RWPE2 (cell line): Measurements from ENCODE around the gene AGPAT2.

ENCODE experiments used
- ATAC-seq: fragments of 200-7000 bp; cut with Tn5 transposase; 3 replicates; pipeline ENCODE4 v1.9.1; 2021; ENCODE audit warnings: low read depth
- DNase-seq: peaks from one replicate; pipeline ENCODE4 v3.0.0-alpha.2; 2020; ENCODE audit warnings: low spot score
- H3K27ac ChIP-seq: fragments of 450-650 bp; 2 replicates; pipeline ENCODE4 v1.5.1; 2017; ENCODE audit warnings: mild to moderate bottlenecking; ENCODE audit not compliant: poor library complexity, severe bottlenecking
- H3K27me3 ChIP-seq: fragments of 250-450 bp; sonication (Bioruptor Pico); 2 replicates; pipeline ENCODE4 v1.5.1; 2021; ENCODE audit warnings: mild to moderate bottlenecking, moderate library complexity; ENCODE audit not compliant: insufficient read depth, poor library complexity, severe bottlenecking
- H3K36me3 ChIP-seq: fragments of 250-450 bp; sonication (Bioruptor Pico); 2 replicates; pipeline ENCODE4 v1.5.1; 2020; ENCODE audit warnings: low read depth, mild to moderate bottlenecking, moderate library complexity
- H3K4me1 ChIP-seq: fragments of 250-450 bp; sonication (Bioruptor Pico); 2 replicates; pipeline ENCODE4 v1.5.1; 2021; ENCODE audit warnings: mild to moderate bottlenecking, moderate library complexity; ENCODE audit not compliant: insufficient read depth, poor library complexity, severe bottlenecking
- H3K4me3 ChIP-seq: fragments of 250-450 bp; sonication (Bioruptor Pico); 2 replicates; pipeline ENCODE4 v1.5.1; 2021; ENCODE audit warnings: mild to moderate bottlenecking, moderate library complexity; ENCODE audit not compliant: severe bottlenecking
- H3K9me3 ChIP-seq: fragments of 250-450 bp; sonication (Bioruptor Pico); 2 replicates; pipeline ENCODE4 v1.5.1; 2021; ENCODE audit warnings: mild to moderate bottlenecking, moderate library complexity; ENCODE audit not compliant: severe bottlenecking
- TF ChIP-seq, protein P1 (sequence below): fragments of 450-650 bp; IDR thresholded peaks from one replicate; pipeline ENCODE4 v1.5.1; 2017; ENCODE audit warnings: mild to moderate bottlenecking, moderate library complexity; ENCODE audit not compliant: poor library complexity, severe bottlenecking

The AGPAT2 gene

DNA sequence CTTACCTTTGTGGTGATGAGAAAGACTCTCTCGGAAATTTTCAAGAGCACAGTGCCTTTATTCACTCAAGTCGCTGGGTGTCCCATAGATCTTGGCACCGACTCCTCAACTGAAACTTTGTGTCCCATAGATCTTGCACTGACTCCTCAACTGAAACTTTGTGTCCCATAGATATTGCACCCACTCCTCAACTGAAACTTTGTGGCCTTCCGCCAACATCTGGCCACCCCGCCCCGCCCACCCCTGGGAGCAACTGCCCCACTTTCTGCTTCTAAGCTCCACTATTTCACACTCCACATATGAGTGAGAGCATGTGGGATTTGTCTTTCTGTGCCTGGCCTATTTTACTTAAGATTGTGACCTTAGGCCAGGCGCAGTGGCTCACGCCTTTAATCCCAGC, 37.2 kb downstream of the AGPAT2 start:
- Histone ChIP-seq H3K27me3 (no peaks in the 10 kb centered on the region), H3K4me3 (no peak overlapping the region), H3K36me3 (no peaks in the 10 kb centered on the region), H3K4me1 (no peaks in the 10 kb centered on the region), H3K9me3 (no peaks in the 10 kb centered on the region), H3K27ac (no peak overlapping the region)
- TF ChIP-seq, protein P1, sequence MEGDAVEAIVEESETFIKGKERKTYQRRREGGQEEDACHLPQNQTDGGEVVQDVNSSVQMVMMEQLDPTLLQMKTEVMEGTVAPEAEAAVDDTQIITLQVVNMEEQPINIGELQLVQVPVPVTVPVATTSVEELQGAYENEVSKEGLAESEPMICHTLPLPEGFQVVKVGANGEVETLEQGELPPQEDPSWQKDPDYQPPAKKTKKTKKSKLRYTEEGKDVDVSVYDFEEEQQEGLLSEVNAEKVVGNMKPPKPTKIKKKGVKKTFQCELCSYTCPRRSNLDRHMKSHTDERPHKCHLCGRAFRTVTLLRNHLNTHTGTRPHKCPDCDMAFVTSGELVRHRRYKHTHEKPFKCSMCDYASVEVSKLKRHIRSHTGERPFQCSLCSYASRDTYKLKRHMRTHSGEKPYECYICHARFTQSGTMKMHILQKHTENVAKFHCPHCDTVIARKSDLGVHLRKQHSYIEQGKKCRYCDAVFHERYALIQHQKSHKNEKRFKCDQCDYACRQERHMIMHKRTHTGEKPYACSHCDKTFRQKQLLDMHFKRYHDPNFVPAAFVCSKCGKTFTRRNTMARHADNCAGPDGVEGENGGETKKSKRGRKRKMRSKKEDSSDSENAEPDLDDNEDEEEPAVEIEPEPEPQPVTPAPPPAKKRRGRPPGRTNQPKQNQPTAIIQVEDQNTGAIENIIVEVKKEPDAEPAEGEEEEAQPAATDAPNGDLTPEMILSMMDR = no peak
- DNase-seq = no peak
- no peak for ATAC-seq

DNA sequence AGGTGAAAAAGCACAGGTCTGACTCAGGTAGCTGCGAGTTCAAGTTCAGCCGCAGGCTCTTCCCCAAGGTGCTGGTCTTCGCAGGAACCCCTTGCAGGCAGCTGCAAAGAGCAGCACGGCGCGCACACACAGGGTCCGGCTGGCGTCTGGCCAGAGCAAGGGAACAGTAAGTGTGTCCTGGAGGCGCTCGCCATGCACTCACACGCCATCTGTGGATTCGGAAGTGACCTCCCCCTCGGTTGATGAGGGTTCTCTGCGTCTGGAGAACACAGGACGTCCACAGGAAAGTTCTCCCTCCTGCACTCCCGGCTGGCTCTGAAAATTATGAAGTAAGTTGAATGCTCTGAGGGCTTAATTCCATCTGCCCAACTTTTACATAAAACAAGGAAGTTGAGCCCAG, 38.5 kb downstream of the AGPAT2 start:
- ATAC-seq (no peak), DNase-seq (no peak)
- Histone ChIP-seq H3K9me3 (no peaks in the 10 kb centered on the region), H3K36me3 (no peaks in the 10 kb centered on the region), H3K27me3 (peaks cover 2% of the 10 kb centered on the region), H3K4me3 (no peak overlapping the region), H3K27ac (no peak overlapping the region), H3K4me1 (no peaks in the 10 kb centered on the region)
- TF ChIP-seq, protein P1 = no peak

DNA sequence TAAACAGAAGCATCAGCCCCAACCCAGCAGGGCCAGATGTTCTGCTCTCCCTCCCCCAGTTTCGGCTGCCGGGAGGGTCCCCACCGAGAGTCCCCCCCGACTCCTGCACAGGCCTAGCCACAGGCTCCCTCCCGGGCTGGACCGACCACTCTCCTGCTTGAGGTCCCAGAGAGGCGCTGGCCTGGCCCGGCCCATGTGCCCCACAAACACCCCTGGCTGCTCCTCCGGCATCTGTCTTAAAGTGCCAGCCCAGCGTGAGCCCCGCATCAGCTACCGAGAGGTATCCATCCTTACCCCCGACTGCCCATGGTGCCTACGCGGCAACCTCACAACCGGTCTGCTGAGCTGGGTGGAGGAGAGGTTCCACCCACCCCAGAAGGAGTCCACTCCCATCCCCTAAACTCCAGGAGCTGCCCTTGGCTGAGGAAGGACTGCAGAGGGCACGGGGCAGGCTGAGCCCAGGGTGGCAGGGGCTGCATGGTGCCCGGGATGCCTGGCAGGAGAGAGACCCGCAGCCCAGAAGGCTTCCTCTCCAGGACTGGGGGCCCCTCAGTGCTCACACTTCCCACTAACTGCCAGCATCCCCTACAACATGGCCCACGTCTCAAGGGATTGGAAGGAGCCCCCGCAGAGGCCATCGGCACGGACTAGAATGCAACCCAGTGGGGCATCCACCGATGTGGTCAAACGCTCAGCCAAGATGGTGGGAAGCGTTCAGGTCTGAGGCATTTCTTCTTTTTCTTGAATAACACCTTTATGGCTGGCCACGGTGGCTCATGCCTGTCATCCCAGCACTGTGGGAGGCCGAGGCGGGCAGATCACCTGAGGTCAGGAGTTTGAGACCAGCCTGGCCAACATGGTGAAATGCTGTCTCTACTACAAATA, 40.2 kb downstream of the AGPAT2 start:
- Histone ChIP-seq H3K9me3 (no peaks in the 10 kb centered on the region), H3K27ac (no peak overlapping the region), H3K27me3 (peaks cover 3% of the 10 kb centered on the region), H3K4me1 (no peaks in the 10 kb centered on the region), H3K36me3 (no peaks in the 10 kb centered on the region), H3K4me3 (no peak overlapping the region)
- TF ChIP-seq, protein P1 = no peak
- ATAC-seq (no peak), DNase-seq (no peak)

DNA sequence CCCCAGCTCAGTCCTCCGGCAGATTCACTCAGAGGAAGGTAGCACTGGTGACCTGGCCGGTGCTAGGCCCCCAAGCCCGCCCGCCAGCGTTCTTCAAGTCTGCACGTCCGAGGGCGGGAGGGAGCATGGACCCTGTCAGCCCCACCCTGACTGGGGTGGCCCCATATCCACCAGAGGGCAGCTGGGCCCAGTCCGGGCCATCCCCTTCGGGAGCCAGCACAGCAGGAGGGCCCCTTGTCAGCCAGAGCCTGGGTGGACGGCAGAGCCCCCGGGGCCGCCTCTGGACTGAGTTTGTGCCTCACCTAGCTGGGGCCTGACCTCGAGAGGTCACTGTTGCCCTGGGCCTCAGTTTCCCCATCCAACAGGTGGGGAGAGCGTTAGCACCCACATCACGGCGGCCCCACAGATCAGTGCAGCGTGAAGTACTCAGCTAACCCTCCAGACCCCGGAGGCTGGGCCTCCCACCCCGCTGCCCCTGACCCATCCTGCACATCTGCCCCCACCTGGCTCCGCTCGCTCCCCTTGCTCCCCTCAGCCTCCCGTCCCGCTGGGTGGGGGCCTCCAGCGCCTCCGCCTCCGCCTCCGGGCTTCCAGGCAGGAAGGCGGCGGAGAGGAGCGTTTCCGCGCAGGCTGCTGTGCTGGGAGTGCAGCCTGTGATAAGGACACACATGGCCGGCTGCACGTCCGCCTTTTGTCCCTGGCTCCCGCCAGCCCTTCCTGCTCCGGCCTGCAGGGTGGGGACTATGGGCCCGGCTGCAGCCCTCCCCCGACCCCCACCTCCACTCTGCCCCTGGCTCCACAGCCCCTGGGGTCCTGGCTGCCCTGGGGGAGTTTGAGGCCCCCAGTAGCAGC, 41.1 kb downstream of the AGPAT2 start:
- H3K4me3 ChIP-seq = no peak overlapping the region
- H3K27me3 ChIP-seq = peaks cover 3% of the 10 kb centered on the region
- no peak overlapping the region for H3K27ac ChIP-seq
- DNase-seq (no peak), ATAC-seq (no peak)
- H3K9me3 ChIP-seq = no peaks in the 10 kb centered on the region
- H3K4me1 ChIP-seq = no peaks in the 10 kb centered on the region
- TF ChIP-seq, protein P1 = no peak
- H3K36me3 ChIP-seq = no peaks in the 10 kb centered on the region
